HG02973 (cell line): ENCODE measurements around the gene SAMSN1.

Experiments
- ATAC-seq: cut with Tn5 transposase; IDR thresholded peaks from one replicate; pipeline ENCODE4 v1.9.1; 2021; ENCODE audit warnings: moderate library complexity; ENCODE audit not compliant: unreplicated experiment

The SAMSN1 gene

DNA sequence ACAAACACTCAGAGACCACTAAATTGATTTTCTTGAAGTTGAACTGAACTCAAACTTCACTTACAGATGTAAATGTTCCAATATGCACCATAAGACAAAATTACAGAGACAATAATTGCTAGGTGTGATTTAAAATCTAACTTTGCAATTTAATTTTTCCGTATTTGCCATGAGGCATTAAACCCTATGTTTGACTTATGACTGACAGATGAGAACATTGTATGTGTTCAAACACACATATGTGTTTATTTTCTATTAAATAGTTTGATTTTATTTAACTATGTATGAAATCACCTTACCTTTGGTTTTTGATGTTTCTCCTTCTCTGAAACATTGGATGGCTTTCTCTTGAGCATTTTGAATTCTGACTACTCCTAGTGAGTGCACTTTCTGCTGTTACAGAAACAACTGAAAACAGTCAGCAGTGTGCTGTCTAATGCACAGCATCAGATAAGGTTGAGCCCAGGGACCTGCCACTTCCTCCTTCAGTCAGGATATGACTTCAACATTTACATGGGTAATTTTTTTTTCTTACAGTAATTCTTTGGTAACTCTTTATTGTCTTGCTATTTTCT lies at the start of gene SAMSN1:
TSS of gene SAMSN1 (minus strand) at position 410 of the 575 bp plus-strand sequence. CDS start at position 356, 54 bp downstream.
- ATAC-seq, result peak; percentile 87

- no peak for ATAC-seq
These were observed 49.3 kb upstream of the SAMSN1 start for GRCh38 chr21:14595449-14595848.

GRCh38 chr21:14594967-14595366 lies 48.9 kb upstream of the SAMSN1 start:
- no peak for ATAC-seq

- ATAC-seq, result no peak
These were observed 47.1 kb upstream of the SAMSN1 start for GRCh38 chr21:14593230-14593629.

- no peak for ATAC-seq
These were observed 46.3 kb upstream of the SAMSN1 start for GRCh38 chr21:14592296-14593000.

- ATAC-seq, result no peak
These were observed 45.8 kb upstream of the SAMSN1 start for GRCh38 chr21:14591882-14592281.

- ATAC-seq, result no peak
These were observed 45.3 kb upstream of the SAMSN1 start for GRCh38 chr21:14591377-14591776.

- ATAC-seq, result peak; percentile 91
These were observed 43.9 kb upstream of the SAMSN1 start for GRCh38 chr21:14589855-14590563.

DNA sequence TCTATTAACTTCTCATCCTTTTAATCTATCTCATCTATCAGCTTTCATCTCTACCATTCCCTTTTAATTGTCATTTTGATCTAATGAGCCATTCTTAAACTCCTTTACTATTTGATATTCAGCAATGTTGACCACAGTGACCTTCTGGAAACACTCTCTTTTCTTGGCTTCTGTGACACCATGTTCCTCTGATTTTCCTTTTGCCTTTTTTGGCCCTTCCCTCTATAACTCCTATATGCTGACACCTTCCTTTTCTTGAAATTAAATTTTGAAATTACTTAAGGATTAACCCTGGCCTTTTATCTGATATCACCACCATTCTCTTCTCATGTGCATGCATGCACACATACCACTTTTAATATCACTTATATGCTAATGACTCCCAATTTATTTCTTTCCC lies 41.2 kb upstream of the SAMSN1 start:
- no peak for ATAC-seq

DNA sequence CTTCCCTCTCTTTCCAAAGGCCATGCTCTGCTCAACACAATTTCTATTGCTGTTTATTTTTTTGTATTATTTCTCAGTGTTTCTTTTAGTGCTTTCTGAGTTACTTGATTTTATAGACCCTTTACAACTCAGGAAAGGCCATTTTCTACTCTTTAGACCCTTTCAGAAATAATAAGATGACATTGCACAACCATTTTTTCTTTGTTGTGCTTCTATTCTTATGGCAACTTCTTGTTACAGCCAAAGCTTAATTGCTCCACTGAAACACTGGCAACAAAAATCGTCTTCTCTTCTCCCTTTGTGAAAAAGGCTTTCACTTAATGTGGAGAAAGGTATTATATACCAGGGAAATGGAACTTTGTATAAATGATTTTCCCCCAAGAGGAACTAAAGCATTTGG lies 39.0 kb upstream of the SAMSN1 start:
- ATAC-seq, result no peak

DNA sequence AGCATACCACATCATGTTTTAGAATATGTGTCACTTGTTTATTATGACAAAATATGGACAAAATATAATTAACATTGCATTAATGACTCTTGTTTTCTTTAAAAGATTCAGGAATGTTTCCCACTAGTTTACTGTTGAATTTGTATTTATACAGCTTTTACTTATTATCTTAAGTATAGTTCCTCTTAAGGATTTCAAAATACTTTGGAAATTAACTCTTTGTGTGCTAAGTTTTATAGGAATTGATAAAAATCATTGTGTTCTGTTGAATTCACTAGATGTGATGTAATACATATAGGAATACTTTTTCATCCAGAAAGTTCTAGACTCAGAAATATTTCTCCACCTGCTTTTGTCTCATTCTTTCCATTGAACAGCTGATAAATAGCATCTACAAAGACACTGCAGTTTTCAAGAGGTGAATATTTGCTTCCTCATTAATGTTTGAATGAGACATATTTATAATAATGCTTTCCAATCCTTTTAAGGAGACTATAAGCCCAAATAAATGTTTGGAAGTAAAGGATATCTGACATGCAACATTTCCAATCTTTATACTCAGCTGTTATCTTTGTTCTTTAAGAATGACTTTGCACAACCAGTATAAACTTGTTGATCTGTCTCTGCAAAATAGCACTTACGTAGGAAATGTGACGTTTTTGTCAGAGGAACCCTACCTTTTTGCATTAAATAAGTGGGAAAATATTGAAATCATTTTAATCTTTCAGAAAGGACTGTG lies 38.4 kb upstream of the SAMSN1 start:
- no peak for ATAC-seq

GRCh38 chr21:14583629-14584255 lies 37.6 kb upstream of the SAMSN1 start:
- ATAC-seq, result no peak

- no peak for ATAC-seq
These were observed 37.0 kb upstream of the SAMSN1 start for GRCh38 chr21:14582934-14583628.

DNA sequence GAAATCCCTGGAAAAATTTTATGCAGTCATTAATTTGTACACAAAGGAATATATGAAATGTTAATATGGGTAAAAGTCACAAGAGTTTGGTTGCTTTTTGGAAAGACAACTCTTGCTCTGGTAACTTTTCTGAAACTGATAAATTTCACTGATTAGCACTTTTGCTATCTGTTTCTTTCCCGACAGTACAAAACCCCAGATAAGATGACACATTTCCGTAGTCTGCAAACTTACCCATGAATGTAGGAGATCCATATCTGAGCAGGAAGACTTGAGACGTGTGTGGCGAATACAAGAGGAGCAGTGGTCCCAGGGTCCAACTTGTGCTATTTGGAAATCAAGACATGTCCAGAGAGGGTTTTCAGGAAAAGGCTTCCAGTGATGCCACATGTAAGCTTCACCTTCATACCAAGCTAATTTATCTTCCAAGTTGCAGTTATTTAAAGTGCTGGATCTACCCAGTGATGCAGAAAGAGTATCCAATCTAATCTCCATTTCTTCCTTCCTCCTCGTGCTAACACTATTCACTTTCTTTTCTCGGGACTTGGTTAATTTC lies 35.9 kb upstream of the SAMSN1 start:
- ATAC-seq, result no peak

GRCh38 chr21:14573244-14573643 lies 27.1 kb upstream of the SAMSN1 start:
- no peak for ATAC-seq

DNA sequence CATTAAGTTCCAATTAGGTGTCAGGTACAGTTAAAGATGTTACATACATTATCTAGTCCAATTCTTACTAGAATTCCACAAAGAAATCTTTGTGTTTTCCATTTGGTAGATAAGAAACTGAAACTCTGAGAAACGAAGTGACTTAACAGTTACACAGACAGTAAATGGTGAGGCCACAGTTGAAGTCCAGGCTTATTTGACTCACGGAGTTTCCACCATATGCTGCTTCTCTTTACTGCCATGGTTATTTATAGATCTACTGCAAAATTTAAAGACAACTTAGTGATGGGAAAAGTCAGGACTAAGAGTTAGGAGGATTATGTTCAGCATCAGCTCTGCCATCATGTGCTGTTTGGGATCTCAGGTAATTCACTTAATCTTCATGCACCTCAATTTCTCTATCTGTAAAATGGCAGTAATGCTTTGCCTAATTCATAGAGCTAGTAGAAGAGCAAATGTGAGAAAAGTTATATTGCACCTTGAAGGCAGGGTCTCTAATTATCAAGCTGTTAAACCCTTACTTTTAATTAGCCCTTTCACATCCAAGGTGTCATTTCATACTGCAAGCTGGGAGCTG lies 26.2 kb upstream of the SAMSN1 start:
- ATAC-seq, result no peak

GRCh38 chr21:14569868-14570267 lies 23.8 kb upstream of the SAMSN1 start:
- no peak for ATAC-seq

- ATAC-seq, result no peak
These were observed 23.0 kb upstream of the SAMSN1 start for GRCh38 chr21:14569026-14569621.
